ENCODE results near the gene NOTCH2. TPM values are rescaled to one million over a fixed set of nuclear protein-coding genes. Genes with fewer than 3 reads are reported as not detected.

NOTCH2 gene
- total RNA-seq, 3 donors from 2014 or later (not counting 1 experiment from before 2014, with no cell fraction given), result 74.7 to 136 (median 97.4) TPM

GRCh38 chr1:119954476-119955422 is 114.7 kb downstream of the NOTCH2 start:
- H3K36me3 ChIP-seq (ENCODE audit: control insufficient read depth, insufficient read depth, low read length), result peaks cover 68% of the 10 kb centered on the region
- TF ChIP-seq CTCF (IDR thresholded peaks at IDR 0.05), result no peak
- ATAC-seq (no peak), DNase-seq (no peak)
- no peaks in the 10 kb centered on the region for H3K9me3 ChIP-seq (ENCODE audit: control insufficient read depth, insufficient read depth, low read length)
- Mint-ChIP-seq H3K4me3 (no peak overlapping the region), H3K27ac (no peak overlapping the region), H3K9me3 (no peaks in the 10 kb centered on the region), H3K4me1 (peaks cover 6 to 10% of the 10 kb centered on the region in 2 donors), H3K36me3 (peaks cover 19% of the 10 kb centered on the region), H3K27me3 (ENCODE audit: low read depth in 2 of 2) (no peaks in the 10 kb centered on the region)
- H3K4me1 ChIP-seq (ENCODE audit: control insufficient read depth, insufficient read depth, low read length), result no peaks in the 10 kb centered on the region
- WGBS (ENCODE audit: insufficient coverage), result 98% methylated on average over 9 of the region's 9 CpGs
- no peak overlapping the region for H3K27ac ChIP-seq (ENCODE audit: low read length)
- no peaks in the 10 kb centered on the region for H3K27me3 ChIP-seq (ENCODE audit: control insufficient read depth, insufficient read depth, low read length)
- intact Hi-C loops (cut with micrococcal nuclease), result no loop called here
- H3K4me3 ChIP-seq (ENCODE audit: low read length), result no peak overlapping the region

- Mint-ChIP-seq H3K4me1 (peaks cover 2 to 10% of the 10 kb centered on the region in 2 donors), H3K9me3 (no peaks in the 10 kb centered on the region), H3K27ac (no peak overlapping the region), H3K27me3 (ENCODE audit: low read depth in 2 of 2) (no peaks in the 10 kb centered on the region), H3K36me3 (peaks cover 21% of the 10 kb centered on the region), H3K4me3 (no peak overlapping the region)
- no peak overlapping the region for H3K4me3 ChIP-seq (ENCODE audit: low read length)
- no peak for DNase-seq
- H3K27ac ChIP-seq (ENCODE audit: low read length), result no peak overlapping the region
- no peaks in the 10 kb centered on the region for H3K27me3 ChIP-seq (ENCODE audit: control insufficient read depth, insufficient read depth, low read length)
- no peaks in the 10 kb centered on the region for H3K9me3 ChIP-seq (ENCODE audit: control insufficient read depth, insufficient read depth, low read length)
- peaks cover 69% of the 10 kb centered on the region for H3K36me3 ChIP-seq (ENCODE audit: control insufficient read depth, insufficient read depth, low read length)
- intact Hi-C loops (cut with micrococcal nuclease), result no loop called here
- 76% methylated on average over 3 of the region's 5 CpGs for WGBS (ENCODE audit: insufficient coverage)
- no peak for ATAC-seq
- no peak for TF ChIP-seq CTCF (IDR thresholded peaks at IDR 0.05)
- no peaks in the 10 kb centered on the region for H3K4me1 ChIP-seq (ENCODE audit: control insufficient read depth, insufficient read depth, low read length)
These were observed 116.0 kb downstream of the NOTCH2 start for GRCh38 chr1:119953266-119953998.

- Histone ChIP-seq H3K27me3 (ENCODE audit: control insufficient read depth, insufficient read depth, low read length) (no peaks in the 10 kb centered on the region), H3K36me3 (ENCODE audit: control insufficient read depth, insufficient read depth, low read length) (peaks cover 76% of the 10 kb centered on the region), H3K9me3 (ENCODE audit: control insufficient read depth, insufficient read depth, low read length) (no peaks in the 10 kb centered on the region), H3K27ac (ENCODE audit: low read length) (no peak overlapping the region), H3K4me1 (ENCODE audit: control insufficient read depth, insufficient read depth, low read length) (no peaks in the 10 kb centered on the region), H3K4me3 (ENCODE audit: low read length) (no peak overlapping the region)
- TF ChIP-seq CTCF (IDR thresholded peaks at IDR 0.05), result no peak
- H3K27ac Mint-ChIP-seq, result no peak overlapping the region
- DNase-seq (no peak), ATAC-seq (no peak)
- whole genome bisulfite sequencing (ENCODE audit: insufficient coverage), result 94% methylated on average over 4 of the region's 5 CpGs
- H3K27me3 Mint-ChIP-seq (ENCODE audit: low read depth in 2 of 2), result no peaks in the 10 kb centered on the region
- intact Hi-C loops (cut with micrococcal nuclease), result no loop called here
- H3K36me3 Mint-ChIP-seq, result peaks cover 25% of the 10 kb centered on the region
- no peak overlapping the region for H3K4me3 Mint-ChIP-seq
- no peaks in the 10 kb centered on the region for H3K9me3 Mint-ChIP-seq
- peaks cover 0 to 10% of the 10 kb centered on the region in 2 donors for H3K4me1 Mint-ChIP-seq
These were observed 117.0 kb downstream of the NOTCH2 start for GRCh38 chr1:119952496-119952895.
